ENCODE results near the gene SHC4.

- TF ChIP-seq CTCF (conservative IDR thresholded peaks at IDR 0.05): no peak
- TF ChIP-seq EZH2 (IDR thresholded peaks at IDR 0.05; ENCODE audit: low read depth): no peak
These were observed 160.9 kb downstream of the SHC4 start for GRCh38 chr15:48802867-48803266.

Data from PC-9 (cell line).